ENCODE data around the gene AMH. TPM values are rescaled to one million over a fixed set of nuclear protein-coding genes. Genes with fewer than 3 reads are reported as not detected.

AMH gene
- total and polyA plus RNA-seq, 2 of the 13 experiments (the other 11 are each of a cell fraction or from before 2014, with no cell fraction given) = 0.03 to 0.18 TPM

GRCh38 chr19:2252797-2253105, 3.6 kb downstream of the AMH start (continued):
- TF ChIP-seq ZNF839 (CRISPR knock-in tag; IDR thresholded peaks at IDR 0.05; ENCODE audit: borderline replicate concordance) (no peak), ZNF503 (CRISPR knock-in tag; IDR thresholded peaks at IDR 0.05) (0 out of 2 replicates have a peak, but pooled peaks have one; percentile 58), RCOR2 (CRISPR knock-in tag; IDR thresholded peaks at IDR 0.05) (no peak), PRPF4 (IDR thresholded peaks at IDR 0.05; ENCODE audit: low read depth, low read length, poor library complexity, severe bottlenecking) (no peak), ZNF768 (CRISPR knock-in tag; IDR thresholded peaks at IDR 0.05) (no peak), DNMT1 (CRISPR knock-in tag; IDR thresholded peaks at IDR 0.05) (no peak), HIC2 (CRISPR knock-in tag; IDR thresholded peaks at IDR 0.05; ENCODE audit: low read depth) (no peak; the same call in 1 of the 2 replicates), NPAS2 (CRISPR knock-in tag; IDR thresholded peaks at IDR 0.05; ENCODE audit: borderline replicate concordance) (no peak), ZNF337 (CRISPR knock-in tag; IDR thresholded peaks at IDR 0.05; ENCODE audit: borderline replicate concordance, low read depth) (no peak), SYNCRIP (IDR thresholded peaks at IDR 0.05; ENCODE audit: insufficient read depth, low read depth, low read length) (no peak), ZFAT (CRISPR knock-in tag; conservative IDR thresholded peaks at IDR 0.05) (no peak), ZFP41 (CRISPR knock-in tag; IDR thresholded peaks at IDR 0.05; ENCODE audit: borderline replicate concordance) (peak; percentile 82; the same call in 1 of the 2 replicates), BRD4 (CRISPR knock-in tag; IDR thresholded peaks at IDR 0.05) (0 out of 2 replicates have a peak, but pooled peaks have one; percentile 32), ZNF367 (CRISPR knock-in tag; IDR thresholded peaks at IDR 0.05; ENCODE audit: borderline replicate concordance) (no peak), ZEB1 (IDR thresholded peaks at IDR 0.05; ENCODE audit: insufficient replicate concordance, low read depth) (no peak), ZNF616 (CRISPR knock-in tag; IDR thresholded peaks at IDR 0.05; ENCODE audit: low read depth) (no peak), ZNF432 (CRISPR knock-in tag; IDR thresholded peaks at IDR 0.05; ENCODE audit: borderline replicate concordance) (no peak), MLLT10 (CRISPR knock-in tag; IDR thresholded peaks at IDR 0.05) (no peak), JUND (CRISPR knock-in tag; IDR thresholded peaks at IDR 0.05) (no peak), ZNF878 (CRISPR knock-in tag; IDR thresholded peaks at IDR 0.05) (no peak), BORCS8-MEF2B (CRISPR knock-in tag; IDR thresholded peaks at IDR 0.05) (no peak), ZNF609 (CRISPR knock-in tag; IDR thresholded peaks at IDR 0.05; ENCODE audit: borderline replicate concordance) (0 out of 2 replicates have a peak, but pooled peaks have one; percentile 35), ZNF17 (CRISPR knock-in tag; IDR thresholded peaks at IDR 0.05) (no peak)

Measured in HepG2 (cell line).